Measurements from ENCODE around the gene BCL6. TPM values are rescaled to one million over a fixed set of nuclear protein-coding genes. Genes with fewer than 3 reads are reported as not detected.

The BCL6 gene
- total and polyA plus RNA-seq, 10 of the 15 experiments (the other 5 are each of a cell fraction or from before 2014, with no cell fraction given) = 0.04 to 0.85 (median 0.15) TPM

DNA sequence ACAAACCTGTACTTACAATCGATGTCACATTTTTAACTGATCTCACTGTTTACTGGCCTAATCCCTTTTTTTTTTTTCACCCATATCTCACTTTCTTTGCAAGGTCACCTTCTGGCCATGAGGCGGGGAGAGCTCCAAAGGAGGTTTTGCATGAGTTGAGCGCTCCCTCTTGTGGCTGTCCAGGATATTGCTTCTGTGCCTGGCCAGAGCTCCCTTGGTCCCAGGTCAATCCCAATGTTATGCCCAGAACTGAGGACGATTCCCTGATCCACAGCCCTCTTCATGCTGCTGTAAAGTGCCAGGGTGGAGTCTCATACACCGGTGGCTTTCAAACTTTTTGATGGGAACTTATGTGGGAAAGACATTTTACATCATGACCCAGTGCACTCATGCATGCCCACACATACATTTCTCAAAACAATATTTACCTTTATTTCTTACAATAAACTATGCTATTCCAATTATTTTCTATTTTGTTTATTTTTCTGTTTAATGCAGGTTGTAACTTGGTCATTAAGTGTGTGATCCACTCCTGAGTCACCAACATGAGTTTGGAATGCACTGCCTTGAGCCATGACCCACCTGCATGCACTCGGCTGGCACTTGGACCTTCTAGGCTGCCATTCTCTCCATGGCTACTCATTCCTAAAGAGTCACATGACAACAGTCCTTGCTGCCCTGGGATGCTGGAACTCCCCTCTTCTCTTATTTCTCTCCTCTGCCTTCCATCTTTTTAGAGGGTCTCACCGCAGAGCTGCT is 65.5 kb downstream of the BCL6 start (continued):
- TF ChIP-seq, protein P1, sequence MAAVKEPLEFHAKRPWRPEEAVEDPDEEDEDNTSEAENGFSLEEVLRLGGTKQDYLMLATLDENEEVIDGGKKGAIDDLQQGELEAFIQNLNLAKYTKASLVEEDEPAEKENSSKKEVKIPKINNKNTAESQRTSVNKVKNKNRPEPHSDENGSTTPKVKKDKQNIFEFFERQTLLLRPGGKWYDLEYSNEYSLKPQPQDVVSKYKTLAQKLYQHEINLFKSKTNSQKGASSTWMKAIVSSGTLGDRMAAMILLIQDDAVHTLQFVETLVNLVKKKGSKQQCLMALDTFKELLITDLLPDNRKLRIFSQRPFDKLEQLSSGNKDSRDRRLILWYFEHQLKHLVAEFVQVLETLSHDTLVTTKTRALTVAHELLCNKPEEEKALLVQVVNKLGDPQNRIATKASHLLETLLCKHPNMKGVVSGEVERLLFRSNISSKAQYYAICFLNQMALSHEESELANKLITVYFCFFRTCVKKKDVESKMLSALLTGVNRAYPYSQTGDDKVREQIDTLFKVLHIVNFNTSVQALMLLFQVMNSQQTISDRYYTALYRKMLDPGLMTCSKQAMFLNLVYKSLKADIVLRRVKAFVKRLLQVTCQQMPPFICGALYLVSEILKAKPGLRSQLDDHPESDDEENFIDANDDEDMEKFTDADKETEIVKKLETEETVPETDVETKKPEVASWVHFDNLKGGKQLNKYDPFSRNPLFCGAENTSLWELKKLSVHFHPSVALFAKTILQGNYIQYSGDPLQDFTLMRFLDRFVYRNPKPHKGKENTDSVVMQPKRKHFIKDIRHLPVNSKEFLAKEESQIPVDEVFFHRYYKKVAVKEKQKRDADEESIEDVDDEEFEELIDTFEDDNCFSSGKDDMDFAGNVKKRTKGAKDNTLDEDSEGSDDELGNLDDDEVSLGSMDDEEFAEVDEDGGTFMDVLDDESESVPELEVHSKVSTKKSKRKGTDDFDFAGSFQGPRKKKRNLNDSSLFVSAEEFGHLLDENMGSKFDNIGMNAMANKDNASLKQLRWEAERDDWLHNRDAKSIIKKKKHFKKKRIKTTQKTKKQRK (IDR thresholded peaks at IDR 0.05; ENCODE audit: low read depth, low read length) = no peak
- TF ChIP-seq HDAC2 (IDR thresholded peaks at IDR 0.05) (no peak), ZBED1 (IDR thresholded peaks at IDR 0.05; ENCODE audit: borderline replicate concordance) (no peak), PML (IDR thresholded peaks at IDR 0.05; ENCODE audit: low read length) (no peak), RBBP5 (conservative IDR thresholded peaks at IDR 0.05) (no peak), RFX5 (IDR thresholded peaks at IDR 0.05; ENCODE audit: low read depth, low read length) (no peak), MTA3 (IDR thresholded peaks at IDR 0.05; ENCODE audit: borderline replicate concordance, low read length) (no peak), RB1 (IDR thresholded peaks at IDR 0.05; ENCODE audit: borderline replicate concordance) (peak; percentile 53; the same call in 1 of the 2 replicates), NFYA (IDR thresholded peaks at IDR 0.05; ENCODE audit: borderline replicate concordance, low read depth, low read length) (no peak), CBFB (IDR thresholded peaks at IDR 0.05; ENCODE audit: low read depth) (no peak), BCL11A (IDR thresholded peaks at IDR 0.05; ENCODE audit: low read depth, low read length) (no peak), EGR1 (IDR thresholded peaks at IDR 0.05; ENCODE audit: borderline replicate concordance in 1 of 2, low read depth in 2 of 2, low read length in 2 of 2) (no peak), MEF2A (IDR thresholded peaks at IDR 0.05; ENCODE audit: insufficient read depth, low read depth, low read length) (no peak)
- TF ChIP-seq, protein P2, sequence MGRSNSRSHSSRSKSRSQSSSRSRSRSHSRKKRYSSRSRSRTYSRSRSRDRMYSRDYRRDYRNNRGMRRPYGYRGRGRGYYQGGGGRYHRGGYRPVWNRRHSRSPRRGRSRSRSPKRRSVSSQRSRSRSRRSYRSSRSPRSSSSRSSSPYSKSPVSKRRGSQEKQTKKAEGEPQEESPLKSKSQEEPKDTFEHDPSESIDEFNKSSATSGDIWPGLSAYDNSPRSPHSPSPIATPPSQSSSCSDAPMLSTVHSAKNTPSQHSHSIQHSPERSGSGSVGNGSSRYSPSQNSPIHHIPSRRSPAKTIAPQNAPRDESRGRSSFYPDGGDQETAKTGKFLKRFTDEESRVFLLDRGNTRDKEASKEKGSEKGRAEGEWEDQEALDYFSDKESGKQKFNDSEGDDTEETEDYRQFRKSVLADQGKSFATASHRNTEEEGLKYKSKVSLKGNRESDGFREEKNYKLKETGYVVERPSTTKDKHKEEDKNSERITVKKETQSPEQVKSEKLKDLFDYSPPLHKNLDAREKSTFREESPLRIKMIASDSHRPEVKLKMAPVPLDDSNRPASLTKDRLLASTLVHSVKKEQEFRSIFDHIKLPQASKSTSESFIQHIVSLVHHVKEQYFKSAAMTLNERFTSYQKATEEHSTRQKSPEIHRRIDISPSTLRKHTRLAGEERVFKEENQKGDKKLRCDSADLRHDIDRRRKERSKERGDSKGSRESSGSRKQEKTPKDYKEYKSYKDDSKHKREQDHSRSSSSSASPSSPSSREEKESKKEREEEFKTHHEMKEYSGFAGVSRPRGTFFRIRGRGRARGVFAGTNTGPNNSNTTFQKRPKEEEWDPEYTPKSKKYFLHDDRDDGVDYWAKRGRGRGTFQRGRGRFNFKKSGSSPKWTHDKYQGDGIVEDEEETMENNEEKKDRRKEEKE (IDR thresholded peaks at IDR 0.05) = no peak
- TF ChIP-seq, protein P3, sequence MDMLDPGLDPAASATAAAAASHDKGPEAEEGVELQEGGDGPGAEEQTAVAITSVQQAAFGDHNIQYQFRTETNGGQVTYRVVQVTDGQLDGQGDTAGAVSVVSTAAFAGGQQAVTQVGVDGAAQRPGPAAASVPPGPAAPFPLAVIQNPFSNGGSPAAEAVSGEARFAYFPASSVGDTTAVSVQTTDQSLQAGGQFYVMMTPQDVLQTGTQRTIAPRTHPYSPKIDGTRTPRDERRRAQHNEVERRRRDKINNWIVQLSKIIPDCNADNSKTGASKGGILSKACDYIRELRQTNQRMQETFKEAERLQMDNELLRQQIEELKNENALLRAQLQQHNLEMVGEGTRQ (IDR thresholded peaks at IDR 0.05; ENCODE audit: borderline replicate concordance, low read depth, low read length) = no peak
- TF ChIP-seq, protein P4, sequence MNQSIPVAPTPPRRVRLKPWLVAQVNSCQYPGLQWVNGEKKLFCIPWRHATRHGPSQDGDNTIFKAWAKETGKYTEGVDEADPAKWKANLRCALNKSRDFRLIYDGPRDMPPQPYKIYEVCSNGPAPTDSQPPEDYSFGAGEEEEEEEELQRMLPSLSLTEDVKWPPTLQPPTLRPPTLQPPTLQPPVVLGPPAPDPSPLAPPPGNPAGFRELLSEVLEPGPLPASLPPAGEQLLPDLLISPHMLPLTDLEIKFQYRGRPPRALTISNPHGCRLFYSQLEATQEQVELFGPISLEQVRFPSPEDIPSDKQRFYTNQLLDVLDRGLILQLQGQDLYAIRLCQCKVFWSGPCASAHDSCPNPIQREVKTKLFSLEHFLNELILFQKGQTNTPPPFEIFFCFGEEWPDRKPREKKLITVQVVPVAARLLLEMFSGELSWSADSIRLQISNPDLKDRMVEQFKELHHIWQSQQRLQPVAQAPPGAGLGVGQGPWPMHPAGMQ (IDR thresholded peaks at IDR 0.05; ENCODE audit: borderline replicate concordance) = no peak
- TF ChIP-seq, protein P5, sequence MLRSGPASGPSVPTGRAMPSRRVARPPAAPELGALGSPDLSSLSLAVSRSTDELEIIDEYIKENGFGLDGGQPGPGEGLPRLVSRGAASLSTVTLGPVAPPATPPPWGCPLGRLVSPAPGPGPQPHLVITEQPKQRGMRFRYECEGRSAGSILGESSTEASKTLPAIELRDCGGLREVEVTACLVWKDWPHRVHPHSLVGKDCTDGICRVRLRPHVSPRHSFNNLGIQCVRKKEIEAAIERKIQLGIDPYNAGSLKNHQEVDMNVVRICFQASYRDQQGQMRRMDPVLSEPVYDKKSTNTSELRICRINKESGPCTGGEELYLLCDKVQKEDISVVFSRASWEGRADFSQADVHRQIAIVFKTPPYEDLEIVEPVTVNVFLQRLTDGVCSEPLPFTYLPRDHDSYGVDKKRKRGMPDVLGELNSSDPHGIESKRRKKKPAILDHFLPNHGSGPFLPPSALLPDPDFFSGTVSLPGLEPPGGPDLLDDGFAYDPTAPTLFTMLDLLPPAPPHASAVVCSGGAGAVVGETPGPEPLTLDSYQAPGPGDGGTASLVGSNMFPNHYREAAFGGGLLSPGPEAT (IDR thresholded peaks at IDR 0.05; ENCODE audit: low read depth) = no peak
- TF ChIP-seq, protein P6, sequence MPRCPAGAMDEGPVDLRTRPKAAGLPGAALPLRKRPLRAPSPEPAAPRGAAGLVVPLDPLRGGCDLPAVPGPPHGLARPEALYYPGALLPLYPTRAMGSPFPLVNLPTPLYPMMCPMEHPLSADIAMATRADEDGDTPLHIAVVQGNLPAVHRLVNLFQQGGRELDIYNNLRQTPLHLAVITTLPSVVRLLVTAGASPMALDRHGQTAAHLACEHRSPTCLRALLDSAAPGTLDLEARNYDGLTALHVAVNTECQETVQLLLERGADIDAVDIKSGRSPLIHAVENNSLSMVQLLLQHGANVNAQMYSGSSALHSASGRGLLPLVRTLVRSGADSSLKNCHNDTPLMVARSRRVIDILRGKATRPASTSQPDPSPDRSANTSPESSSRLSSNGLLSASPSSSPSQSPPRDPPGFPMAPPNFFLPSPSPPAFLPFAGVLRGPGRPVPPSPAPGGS (IDR thresholded peaks at IDR 0.05; ENCODE audit: borderline replicate concordance, insufficient read depth, low read depth, low read length, poor library complexity, severe bottlenecking) = no peak
